IMR-90 (cell line): ENCODE measurements around the gene ZNF248. TPM values are rescaled to one million over a fixed set of nuclear protein-coding genes. Genes with fewer than 3 reads are reported as not detected.

ENCODE experiments used
- ATAC-seq: fragments of 200-7000 bp; cut with Tn5 transposase; 2 replicates; pipeline ENCODE4 v1.9.1; 2020; ENCODE audit warnings: low read depth, mild to moderate bottlenecking, moderate library complexity
- BruUV-seq: library from RNA; stranded (reverse); fragments of 400-500 nt; replicated peaks from 2 replicates; lab custom pipeline; 2021; lab: Mats Ljungman, UMichigan
- CTCF ChIA-PET: fragments of 300-600 bp; formaldehyde crosslinking; extraction: SDS; loops from one replicate; lab custom pipeline; 2021; ENCODE audit warnings: antibody characterized with exemption; lab: Yijun Ruan, JAX
- POLR2A ChIA-PET: fragments of 300-600 bp; sonication (Branson Sonifier 250); formaldehyde crosslinking; loops from one replicate; lab custom pipeline; 2022; ENCODE audit warnings: antibody characterized with exemption; ENCODE audit not compliant: unreplicated experiment; lab: Charles Lee
- DNase-seq: peaks from one replicate; pipeline ENCODE4 v3.0.0; 2013
- H2AFZ ChIP-seq: replicated peaks from 2 replicates; pipeline ENCODE3; 2013; ENCODE audit warnings: low read length, mild to moderate bottlenecking; ENCODE audit not compliant: poor library complexity
- H2AK5ac ChIP-seq: 2 replicates; pipeline ENCODE4 v1.6.1; 2013; ENCODE audit warnings: low read depth, low read length, inconsistent platforms
- H2AK9ac ChIP-seq: replicated peaks from 2 replicates; pipeline ENCODE3; 2013; ENCODE audit warnings: mild to moderate bottlenecking, low read depth, low read length, moderate library complexity; ENCODE audit not compliant: poor library complexity
- H2BK120ac ChIP-seq: 2 replicates; pipeline ENCODE4 v1.6.1; 2013; ENCODE audit warnings: low read depth, low read length, inconsistent platforms
- H2BK15ac ChIP-seq: 3 replicates; pipeline ENCODE4 v1.6.1; 2013; ENCODE audit warnings: low read depth, low read length, inconsistent platforms
- H2BK20ac ChIP-seq: 2 replicates; pipeline ENCODE4 v1.6.1; 2013; ENCODE audit warnings: low read depth, mild to moderate bottlenecking, inconsistent platforms, low read length, moderate library complexity
- H2BK5ac ChIP-seq: 2 replicates; pipeline ENCODE4 v1.6.1; 2013; ENCODE audit warnings: mild to moderate bottlenecking, low read depth, low read length, inconsistent platforms; ENCODE audit not compliant: poor library complexity, severe bottlenecking
- H3K14ac ChIP-seq: replicated peaks from 2 replicates; pipeline ENCODE4 v1.6.1; 2013; ENCODE audit warnings: low read depth, low read length, inconsistent platforms
- H3K18ac ChIP-seq: 2 replicates; pipeline ENCODE4 v1.6.1; 2013; ENCODE audit warnings: low read depth, low read length, control low read depth
- H3K23ac ChIP-seq: 2 replicates; pipeline ENCODE4 v1.6.1; 2013; ENCODE audit warnings: low read depth, low read length, inconsistent platforms
- H3K27ac ChIP-seq: 2 replicates; pipeline ENCODE4 v1.5.1; 2013; ENCODE audit warnings: mild to moderate bottlenecking, control low read depth, low read length; ENCODE audit not compliant: insufficient read depth
- H3K27me3 ChIP-seq: 2 replicates; pipeline ENCODE4 v1.6.1; 2013; ENCODE audit warnings: low read length; ENCODE audit not compliant: control insufficient read depth, insufficient read depth
- H3K36me3 ChIP-seq: 2 replicates; pipeline ENCODE4 v1.6.1; 2013; ENCODE audit warnings: low read length, mixed read lengths; ENCODE audit not compliant: control insufficient read depth, insufficient read depth
- H3K4ac ChIP-seq: 2 replicates; pipeline ENCODE4 v1.6.1; 2013; ENCODE audit warnings: low read depth, low read length, inconsistent platforms
- H3K4me1 ChIP-seq: 2 replicates; pipeline ENCODE4 v1.6.1; 2013; ENCODE audit warnings: low read length, mixed read lengths; ENCODE audit not compliant: control insufficient read depth, insufficient read depth
- H3K4me2 ChIP-seq: 2 replicates; pipeline ENCODE4 v1.6.1; 2013; ENCODE audit warnings: low read depth, mild to moderate bottlenecking, control low read depth, low read length, moderate library complexity
- H3K4me3 ChIP-seq: 2 replicates; pipeline ENCODE4 v1.5.1; 2013; ENCODE audit warnings: low read depth, mild to moderate bottlenecking, control low read depth, low read length, moderate library complexity; ENCODE audit not compliant: insufficient read depth
- H3K56ac ChIP-seq: 2 replicates; pipeline ENCODE4 v1.6.1; 2013; ENCODE audit warnings: low read length, inconsistent platforms; ENCODE audit not compliant: insufficient read depth; ENCODE audit errors: extremely low read depth
- H3K79me1 ChIP-seq, 2 experiments: 2 replicates each; pipeline ENCODE4 v1.6.1; 2013; ENCODE audit warnings: low read length in 2 of 2, inconsistent platforms in 1 of 2, low read depth in 1 of 2
- H3K9ac ChIP-seq: 2 replicates; pipeline ENCODE4 v1.6.1; 2013; ENCODE audit warnings: low read depth, low read length, control low read depth
- H3K9me1 ChIP-seq: 2 replicates; pipeline ENCODE4 v1.6.1; 2013; ENCODE audit warnings: low read length, inconsistent platforms; ENCODE audit not compliant: insufficient read depth
- H3K9me3 ChIP-seq: 2 replicates; pipeline ENCODE4 v1.6.1; 2013; ENCODE audit warnings: low read length; ENCODE audit not compliant: control insufficient read depth, insufficient read depth
- H4K20me1 ChIP-seq: 2 replicates; pipeline ENCODE4 v1.6.1; 2013; ENCODE audit warnings: low read length, inconsistent platforms; ENCODE audit not compliant: insufficient read depth
- H4K5ac ChIP-seq: 2 replicates; pipeline ENCODE4 v1.6.1; 2013; ENCODE audit warnings: mild to moderate bottlenecking, low read depth, low read length, control low read depth
- H4K8ac ChIP-seq, 2 experiments: 2 replicates each; pipeline ENCODE4 v1.6.1; 2013; ENCODE audit warnings: low read depth in 2 of 2, low read length in 2 of 2, control low read depth in 1 of 2, inconsistent platforms in 1 of 2
- H4K91ac ChIP-seq: 2 replicates; pipeline ENCODE4 v1.6.1; 2013; ENCODE audit warnings: low read depth, low read length, inconsistent platforms; ENCODE audit not compliant: insufficient read depth
- BHLHE40 ChIP-seq: fragments of 150-350 bp; IDR thresholded peaks from 2 replicates; pipeline ENCODE4 v1.6.1; 2016; ENCODE audit warnings: mild to moderate bottlenecking, low read depth, low read length
- CTCF ChIP-seq: conservative IDR thresholded peaks from 2 replicates; pipeline ENCODE4 v1.5.1; 2012; ENCODE audit warnings: mild to moderate bottlenecking, low read depth, low read length, improper control_type of control experiment
- ELK1 ChIP-seq: fragments of 150-350 bp; IDR thresholded peaks from 2 replicates; pipeline ENCODE4 v1.6.1; 2016; ENCODE audit warnings: low read depth, mild to moderate bottlenecking, low read length, moderate library complexity, borderline replicate concordance
- MXI1 ChIP-seq: IDR thresholded peaks from 2 replicates; pipeline ENCODE4 v1.6.1; 2012; ENCODE audit warnings: low read depth, mild to moderate bottlenecking, low read length, moderate library complexity, borderline replicate concordance
- RCOR1 ChIP-seq: IDR thresholded peaks from 2 replicates; pipeline ENCODE4 v1.6.1; 2012; ENCODE audit warnings: mild to moderate bottlenecking, low read length, improper control_type of control experiment; ENCODE audit not compliant: insufficient replicate concordance
- WGBS, 2 experiments: methylation state at CpG; one replicate each; pipeline versions ENCODE4 v1.1.5 to v1.1.7; 2013; ENCODE audit warnings: missing lambda C conversion rate in 2 of 2; ENCODE audit not compliant: insufficient read length in 1 of 2; ENCODE audit errors: extremely low coverage in 2 of 2; 5-methylcytosine and 5-hydroxymethylcytosine counted together
- dilution Hi-C: fragments of 300-500 bp; cut with HindIII; formaldehyde crosslinking; loops from one replicate; pipeline ENCODE4 v1.14.3; 2018; ENCODE audit warnings: low sequenced_read_pairs; ENCODE audit not compliant: unreplicated experiment
- in situ Hi-C: fragments of 300-500 bp; cut with MboI; formaldehyde crosslinking; loops from 3 replicates; pipeline ENCODE4 v1.14.3; 2019; ENCODE audit warnings: low sequenced_read_pairs, inconsistent platforms, mixed read lengths
- intact Hi-C: fragments of 100-400 bp; cut with micrococcal nuclease; formaldehyde crosslinking; loops from 2 replicates; pipeline ENCODE4 v1.10.0; 2022
- polyA plus RNA-seq, 3 experiments: library from polyadenylated mRNA; depleted of rRNA; stranded (reverse); fragments of >200 nt; gene quantifications; 2 replicates each; pipeline ENCODE4 v1.2.3, GENCODE V29; 2012; ENCODE audit warnings: low replicate concordance in 1 of 3
- total RNA-seq: library from RNA; depleted of rRNA; stranded (reverse); fragments of >200 nt; gene quantifications from 2 replicates; pipeline ENCODE4 v1.2.3, GENCODE V29; 2012

The ZNF248 gene
- total and polyA plus RNA-seq, 2 of the 4 experiments (the other 2 are of a cell fraction), result 5.1 to 5.7 TPM

DNA sequence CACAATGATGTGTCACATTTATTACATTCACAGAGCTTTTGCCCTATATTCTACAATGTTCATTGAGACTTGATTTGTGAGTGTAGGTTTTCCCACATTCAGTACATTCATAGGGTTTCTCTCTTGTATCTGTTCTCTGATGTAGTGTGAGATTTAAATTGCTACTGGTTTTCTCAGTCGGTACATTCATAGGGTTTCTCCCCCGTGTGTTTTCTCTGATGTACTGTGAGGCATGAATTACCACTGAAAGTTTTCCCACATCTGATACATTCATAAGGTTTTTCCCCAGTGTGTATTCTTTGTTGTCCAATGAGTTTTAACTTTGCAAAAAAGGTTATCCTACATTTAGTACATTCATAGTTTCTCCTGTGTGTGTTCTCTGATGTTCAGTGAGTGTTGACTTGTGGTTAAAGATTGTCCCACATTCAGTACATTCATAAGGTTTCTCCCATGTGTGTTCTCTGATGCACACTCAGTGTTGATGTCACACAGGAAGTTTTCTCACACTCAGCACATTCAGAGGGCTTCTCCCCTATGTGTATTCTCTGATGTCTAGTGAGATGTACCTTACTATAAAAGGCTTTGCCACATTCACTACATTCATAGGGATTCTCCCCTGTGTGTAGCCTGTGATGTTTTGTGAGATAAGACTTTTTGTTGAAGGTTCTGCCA is 63.0 kb downstream of the ZNF248 start:
- Histone ChIP-seq H3K18ac (no peak overlapping the region), H2BK20ac (no peak overlapping the region)
- in situ Hi-C loops, result no loop called here

More for the DNA sequence above, 63.0 kb downstream of the ZNF248 start:
- H4K91ac ChIP-seq, result no peak overlapping the region
- H3K27ac ChIP-seq, result no peak overlapping the region
- no peak overlapping the region for H3K4ac ChIP-seq
- H4K8ac ChIP-seq, result no peak overlapping the region
- H3K9me1 ChIP-seq, result no peaks in the 10 kb centered on the region
- H3K56ac ChIP-seq, result no peak overlapping the region
- H3K23ac ChIP-seq, result no peak overlapping the region
- no peak overlapping the region for H2AK9ac ChIP-seq
- no peak overlapping the region for H3K4me2 ChIP-seq
- intact Hi-C loops (no loop called here), dilution Hi-C loops (no loop called here)
- ChIA-PET POLR2A (no interaction called here), CTCF (no interaction called here)
- ATAC-seq (no peak), DNase-seq (no peak)
- H2BK15ac ChIP-seq, result no peak overlapping the region
- no peak overlapping the region for H2AK5ac ChIP-seq
- no peak for TF ChIP-seq CTCF
- no peak for TF ChIP-seq MXI1
- no peak for TF ChIP-seq RCOR1
- TF ChIP-seq BHLHE40, result no peak
- no peak for TF ChIP-seq ELK1
- no TSS peak for BruUV-seq
- H4K20me1 ChIP-seq, result no peaks in the 10 kb centered on the region
- H2AFZ ChIP-seq, result no peak overlapping the region
- no peak overlapping the region for H3K14ac ChIP-seq
- no peak overlapping the region for H4K5ac ChIP-seq
- no peak overlapping the region for H3K4me3 ChIP-seq
- no peaks in the 10 kb centered on the region for H3K4me1 ChIP-seq
- H2BK120ac ChIP-seq, result no peak overlapping the region
- no peaks in the 10 kb centered on the region for H3K79me1 ChIP-seq
- no CpG with 5 or more reads among the region's 2 CpGs for WGBS, 2 experiments
- H3K27me3 ChIP-seq, result no peaks in the 10 kb centered on the region
- H2BK5ac ChIP-seq, result no peak overlapping the region
- no peak overlapping the region for H3K9ac ChIP-seq
- no peaks in the 10 kb centered on the region for H3K36me3 ChIP-seq
- peaks cover 6% of the 10 kb centered on the region for H3K9me3 ChIP-seq
